Fibroblast of the aortic adventitia (primary cell): Measurements from ENCODE around the gene PARVA. TPM values are rescaled to one million over a fixed set of nuclear protein-coding genes. Genes with fewer than 3 reads are reported as not detected.

Source experiments
- DNase-seq: peaks from one replicate; pipeline ENCODE4 v3.0.0-alpha.2; 2010; ENCODE audit warnings: low read depth
- H3K4me3 ChIP-seq: 2 replicates; pipeline ENCODE4 v1.5.1; 2011; ENCODE audit warnings: low read depth, mild to moderate bottlenecking, control low read depth, low read length, moderate library complexity
- total RNA-seq: library from RNA; depleted of rRNA; stranded (reverse); fragments of >200 nt; gene quantifications from 2 replicates; pipeline ENCODE4 v1.2.3, GENCODE V29; 2012; ENCODE audit warnings: low replicate concordance
- TF ChIP-seq, protein P1 (sequence below): IDR thresholded peaks from 2 replicates; pipeline ENCODE4 v1.5.1; 2011; ENCODE audit warnings: mild to moderate bottlenecking, low read length, control low read depth, inconsistent platforms; ENCODE audit not compliant: insufficient read depth

PARVA gene
- total RNA-seq, 1 donor = 64.0 TPM

DNA sequence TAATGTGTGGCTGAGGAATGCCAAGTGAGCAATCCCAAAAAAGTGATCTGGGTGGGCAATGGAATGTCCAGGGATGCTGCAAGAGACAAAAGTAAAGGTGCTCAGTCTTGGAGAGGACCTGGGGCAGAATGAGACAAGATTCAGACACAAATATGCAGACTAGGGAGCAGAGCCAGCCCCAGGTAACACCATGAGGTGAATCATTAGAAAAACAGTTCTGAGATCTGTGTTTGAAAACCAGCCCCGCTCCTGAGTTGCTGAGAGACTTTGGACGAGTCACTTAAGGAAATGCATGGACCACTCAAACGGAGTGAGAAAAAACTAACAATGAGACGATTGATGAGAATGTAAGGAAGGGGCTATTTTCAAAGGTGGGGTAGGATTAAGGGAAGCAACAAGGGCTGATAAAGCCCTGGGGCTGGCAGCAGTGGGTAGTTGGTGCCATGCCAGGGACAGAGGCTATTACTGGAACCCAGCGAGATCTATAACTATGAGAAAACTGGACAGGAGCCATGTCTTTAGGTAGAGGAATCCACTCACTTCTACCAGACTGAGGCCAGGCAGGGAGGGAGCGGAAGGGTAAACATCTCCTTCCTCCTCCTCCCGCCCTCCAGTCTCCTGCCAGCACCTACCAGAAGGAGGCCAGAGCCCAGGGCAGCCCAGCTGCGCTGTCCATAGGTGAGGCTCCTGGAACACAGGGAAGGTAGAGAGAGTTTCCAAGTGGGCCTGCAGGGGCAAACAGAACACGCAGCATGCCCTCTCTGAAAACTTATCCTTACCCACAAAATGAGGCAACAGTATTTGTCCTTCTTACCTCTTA, 166.4 kb downstream of the PARVA start:
- DNase-seq = no peak
- TF ChIP-seq, protein P1, sequence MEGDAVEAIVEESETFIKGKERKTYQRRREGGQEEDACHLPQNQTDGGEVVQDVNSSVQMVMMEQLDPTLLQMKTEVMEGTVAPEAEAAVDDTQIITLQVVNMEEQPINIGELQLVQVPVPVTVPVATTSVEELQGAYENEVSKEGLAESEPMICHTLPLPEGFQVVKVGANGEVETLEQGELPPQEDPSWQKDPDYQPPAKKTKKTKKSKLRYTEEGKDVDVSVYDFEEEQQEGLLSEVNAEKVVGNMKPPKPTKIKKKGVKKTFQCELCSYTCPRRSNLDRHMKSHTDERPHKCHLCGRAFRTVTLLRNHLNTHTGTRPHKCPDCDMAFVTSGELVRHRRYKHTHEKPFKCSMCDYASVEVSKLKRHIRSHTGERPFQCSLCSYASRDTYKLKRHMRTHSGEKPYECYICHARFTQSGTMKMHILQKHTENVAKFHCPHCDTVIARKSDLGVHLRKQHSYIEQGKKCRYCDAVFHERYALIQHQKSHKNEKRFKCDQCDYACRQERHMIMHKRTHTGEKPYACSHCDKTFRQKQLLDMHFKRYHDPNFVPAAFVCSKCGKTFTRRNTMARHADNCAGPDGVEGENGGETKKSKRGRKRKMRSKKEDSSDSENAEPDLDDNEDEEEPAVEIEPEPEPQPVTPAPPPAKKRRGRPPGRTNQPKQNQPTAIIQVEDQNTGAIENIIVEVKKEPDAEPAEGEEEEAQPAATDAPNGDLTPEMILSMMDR = no peak

DNA sequence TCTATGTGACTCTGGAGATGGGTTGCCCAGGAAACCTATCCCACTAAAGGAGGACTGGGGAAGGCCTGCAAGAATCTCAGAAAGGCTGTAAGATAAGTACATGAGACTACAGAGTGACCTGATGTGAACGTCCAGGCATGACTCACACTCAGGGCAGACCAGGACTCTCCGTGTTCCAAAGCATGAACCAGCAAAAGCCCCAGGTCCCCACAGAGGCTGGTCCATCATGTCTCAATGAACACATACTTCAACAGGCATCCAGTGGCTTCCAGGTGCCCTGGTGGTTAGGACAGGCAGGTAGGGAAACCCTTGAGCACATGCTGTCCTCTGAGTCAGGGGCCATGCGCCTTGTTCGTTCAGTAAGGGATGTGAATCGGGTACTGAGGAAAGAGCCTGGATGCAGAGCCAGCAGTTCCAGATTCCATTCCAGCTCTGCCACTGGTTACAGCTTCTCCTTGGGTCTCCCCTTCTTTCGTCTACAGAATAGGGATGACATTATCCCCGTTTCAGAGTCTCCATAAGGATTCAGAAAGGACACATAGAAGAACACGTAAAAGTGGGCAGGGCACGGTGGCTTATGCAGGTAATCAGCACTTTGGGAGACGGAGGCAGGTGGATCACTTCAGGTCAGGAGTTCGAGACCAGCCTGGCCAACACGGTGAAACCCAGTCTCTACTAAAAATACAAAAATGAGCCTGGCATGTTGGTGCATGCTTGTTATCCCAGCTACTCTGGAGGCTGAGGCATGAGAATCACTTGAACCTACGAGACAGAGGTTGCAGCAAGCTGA, 167.8 kb downstream of the PARVA start:
- H3K4me3 ChIP-seq = no peak overlapping the region
- TF ChIP-seq, protein P1 = no peak
- peak; percentile 45 for DNase-seq

More for the DNA sequence above, 166.4 kb downstream of the PARVA start:
- H3K4me3 ChIP-seq = no peak overlapping the region

DNA sequence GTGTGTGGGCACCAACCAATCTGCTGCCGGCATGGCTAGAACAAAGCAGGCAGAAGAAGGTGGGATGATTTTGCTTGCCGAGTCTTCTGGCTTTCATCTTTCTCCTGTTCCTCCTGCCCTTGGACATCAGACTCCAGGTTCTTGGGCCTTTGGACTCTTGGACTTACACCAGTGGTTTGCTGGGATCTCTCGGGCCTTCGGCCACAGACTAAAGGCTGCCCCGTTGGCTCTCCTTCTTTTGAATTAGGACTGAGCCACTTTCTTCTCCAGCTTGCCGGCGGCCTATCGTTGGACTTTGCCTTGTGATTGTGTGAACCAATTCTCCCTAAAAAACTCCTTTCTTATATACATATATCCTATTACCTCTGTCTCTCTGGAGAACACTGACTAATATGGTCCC, 168.8 kb downstream of the PARVA start:
- DNase-seq = no peak
- no peak overlapping the region for H3K4me3 ChIP-seq
- TF ChIP-seq, protein P1 = no peak

DNA sequence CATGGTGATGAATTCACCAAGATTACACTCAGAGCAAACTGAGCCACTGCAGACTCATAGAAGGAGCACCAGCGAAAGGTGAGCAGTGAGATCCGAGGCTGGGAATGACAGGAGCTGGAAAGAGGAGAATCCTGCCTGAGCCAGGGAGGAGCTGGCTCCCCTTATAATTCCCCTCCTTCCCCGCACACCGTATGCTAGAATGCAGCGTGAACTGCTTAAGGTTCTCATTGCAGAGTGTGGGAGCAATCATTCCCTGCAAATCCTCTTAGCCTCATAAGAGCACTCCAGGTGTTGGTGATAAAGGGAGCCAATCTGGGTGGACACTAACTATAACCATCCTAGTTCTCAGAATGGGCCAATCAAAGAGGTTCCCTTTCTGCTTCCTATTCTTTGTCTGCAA, 169.3 kb downstream of the PARVA start:
- DNase-seq = no peak
- no peak overlapping the region for H3K4me3 ChIP-seq
- TF ChIP-seq, protein P1 = no peak

DNA sequence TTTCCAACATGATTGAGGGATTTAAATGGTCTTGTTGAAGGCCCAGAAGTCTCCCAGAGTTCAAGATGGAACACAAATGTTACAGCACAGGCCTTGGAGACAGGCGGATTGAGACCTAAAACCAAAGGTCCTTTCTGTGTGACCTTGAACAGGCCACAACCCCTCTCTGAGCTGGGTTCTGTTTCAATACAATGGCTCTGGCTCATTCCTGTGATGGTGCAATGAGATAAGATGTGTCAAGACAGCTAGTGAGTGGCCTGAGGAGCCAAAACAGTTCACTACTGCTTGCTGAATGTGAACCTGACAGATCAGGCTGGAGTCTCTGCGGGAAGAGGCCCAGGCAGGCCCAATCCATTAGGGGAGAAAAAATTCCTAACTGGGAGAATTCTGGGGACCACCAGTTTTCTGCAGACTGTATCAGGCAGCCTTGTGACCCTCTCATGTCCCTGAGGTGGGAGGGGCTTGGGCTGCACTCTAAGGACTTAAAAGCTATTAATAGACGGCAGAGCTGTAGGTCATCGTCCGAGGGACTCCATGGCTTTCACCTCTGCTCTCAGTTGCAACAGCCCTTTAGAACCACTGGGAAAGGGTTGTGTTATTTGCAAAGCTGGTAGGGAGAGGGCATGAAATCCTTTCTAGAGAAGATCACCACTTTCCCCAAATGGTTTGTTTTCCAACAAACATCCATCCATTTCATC, 170.7 kb downstream of the PARVA start:
- peak; percentile 58 for DNase-seq
- no peak overlapping the region for H3K4me3 ChIP-seq
- TF ChIP-seq, protein P1 = no peak

DNA sequence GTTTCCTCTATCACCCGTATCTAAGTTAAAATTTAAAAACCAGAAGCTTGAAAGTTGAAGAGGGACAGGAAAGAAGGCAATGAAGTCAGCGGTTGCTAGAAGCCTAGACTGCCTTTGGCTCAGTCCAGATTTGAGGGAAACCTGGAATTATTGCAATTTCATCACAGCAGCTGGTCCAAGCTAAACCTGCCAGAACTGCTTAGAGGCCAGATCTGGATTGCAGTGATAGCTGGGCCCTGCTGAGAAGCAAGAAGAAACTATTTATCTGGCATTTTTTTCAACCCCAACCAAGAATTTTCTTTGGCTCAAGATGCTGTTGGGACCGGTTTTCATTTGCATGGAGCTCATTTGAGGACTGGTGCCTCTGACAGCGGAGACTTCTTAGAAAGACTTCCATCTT, 175.3 kb downstream of the PARVA start:
- peak; percentile 99 for DNase-seq
- TF ChIP-seq, protein P1 = no peak
- no peak overlapping the region for H3K4me3 ChIP-seq
